OCI-LY3 (cell line): ENCODE data around the gene PPP2R5E.

Source experiments
- CTCF ChIP-seq: fragments of 200-600, 300-600 bp; sonication (generic); IDR thresholded peaks from 2 replicates; pipeline ENCODE4 v1.5.1; 2014; ENCODE audit warnings: antibody characterized with exemption, low read length, low read depth
- EZH2phosphoT487 ChIP-seq: fragments of 200-600 bp; shearing (Covaris generic); IDR thresholded peaks from 2 replicates; pipeline ENCODE4 v1.6.1; 2018; ENCODE audit warnings: antibody characterized with exemption, mixed run types, low read depth

DNA sequence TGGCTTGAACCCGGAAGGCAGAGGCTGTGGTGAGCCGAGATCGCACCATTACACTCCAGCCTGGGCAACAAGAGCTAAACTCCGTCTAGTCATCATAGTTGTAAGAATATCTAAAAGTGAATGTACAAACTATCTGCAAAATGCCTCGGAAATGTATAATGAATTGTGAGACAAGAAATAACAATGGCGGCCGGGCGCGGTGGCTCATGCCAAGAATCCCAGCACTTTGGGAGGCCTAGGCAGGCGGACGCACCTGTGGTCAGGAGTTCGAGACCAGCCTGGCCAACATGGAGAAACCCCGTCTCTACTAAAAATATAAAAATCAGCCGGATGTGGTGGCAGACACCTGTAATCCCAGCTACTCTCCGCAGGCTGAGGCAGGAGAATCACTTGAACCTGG is 9.7 kb downstream of the PPP2R5E start:
- TF ChIP-seq CTCF (no peak), EZH2phosphoT487 (no peak)
